SU-DHL-6 (cell line): ENCODE results near the gene PCDHGB7.
"Not testable (repeated sequence)": the region's sequence is repeated elsewhere in the genome, so short reads cannot be mapped to it uniquely, and the experiment has no call there.

ENCODE experiments used
- CTCF ChIP-seq: fragments of 200-600 bp; sonication (generic); IDR thresholded peaks from one replicate; pipeline ENCODE4 v1.5.1; 2017; ENCODE audit warnings: antibody characterized with exemption, mild to moderate bottlenecking, low read length, moderate library complexity; ENCODE audit not compliant: insufficient read depth, poor library complexity, severe bottlenecking
- EZH2phosphoT487 ChIP-seq: fragments of 200-600 bp; sonication (generic), shearing (Covaris generic); conservative IDR thresholded peaks from 2 replicates; pipeline ENCODE4 v1.6.1; 2018; ENCODE audit warnings: mild to moderate bottlenecking, antibody characterized with exemption, low read length, moderate library complexity, mixed read lengths

GRCh38 chr5:141415275-141415618, 2.2 kb upstream of the PCDHGB7 start:
- TF ChIP-seq CTCF, EZH2phosphoT487: not testable (repeated sequence)
